NCI-H1105 (cell line): Measurements from ENCODE around the gene PTGFRN.

ENCODE experiments used
- DNase-seq: peaks from one replicate; lab custom pipeline; 2025; lab: John Stamatoyannopoulos, UW

Gene PTGFRN

DNA sequence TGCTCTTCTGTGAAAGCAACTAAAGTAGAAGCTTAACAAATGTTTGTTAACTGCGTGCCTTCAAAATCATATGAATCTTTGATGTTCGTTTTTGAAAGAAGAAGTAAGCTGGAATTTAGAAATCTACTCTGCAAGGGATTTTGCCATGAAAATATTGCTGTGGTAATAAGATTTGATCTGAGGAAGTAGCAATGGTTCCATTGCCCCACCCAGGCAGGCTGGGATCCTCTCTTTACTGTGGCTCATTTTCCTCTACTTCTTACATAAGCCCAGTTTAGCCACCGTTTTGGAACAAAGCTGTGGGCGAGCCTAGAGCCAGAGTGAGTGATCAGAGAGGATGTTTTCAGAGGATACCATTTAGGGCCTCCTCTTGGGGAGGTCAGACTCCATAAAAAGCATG lies 20.3 kb upstream of the PTGFRN start:
- no peak for DNase-seq

DNA sequence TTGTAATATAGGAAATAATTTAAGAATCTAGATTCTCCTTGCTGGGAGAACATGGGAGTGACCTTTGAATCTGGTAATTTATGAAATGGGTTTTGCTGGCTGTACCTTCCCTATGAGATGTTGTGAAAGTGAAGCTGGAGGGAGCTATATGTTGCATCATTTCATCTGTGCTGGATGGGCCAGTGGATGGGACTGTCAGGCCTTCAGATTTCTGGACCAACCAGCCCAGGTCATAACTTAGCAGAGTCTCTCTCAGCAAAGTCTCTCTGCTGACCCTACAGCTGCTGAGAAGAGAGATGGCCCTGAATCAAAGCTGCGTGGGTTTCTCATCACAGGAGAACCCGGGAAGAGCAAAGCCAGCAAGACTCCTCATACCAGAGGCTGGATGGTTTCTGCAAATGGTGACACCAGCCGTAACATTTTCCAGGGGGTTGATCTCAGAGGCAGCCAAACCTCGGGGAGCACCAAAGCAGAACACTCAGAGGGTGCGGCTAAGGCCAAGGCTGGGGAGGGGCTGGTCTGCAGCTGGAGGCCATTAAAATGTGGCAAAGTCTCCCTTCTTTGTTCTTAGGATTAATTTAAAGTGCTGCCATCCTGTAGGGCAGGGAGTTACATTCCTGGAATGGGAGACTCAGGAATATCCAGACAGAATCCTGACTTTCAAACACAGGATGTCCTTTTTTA lies 18.2 kb upstream of the PTGFRN start:
- no peak for DNase-seq

GRCh38 chr1:116895073-116895472 lies 14.6 kb upstream of the PTGFRN start:
- DNase-seq: no peak

GRCh38 chr1:116899529-116899928 lies 10.2 kb upstream of the PTGFRN start:
- no peak for DNase-seq

DNA sequence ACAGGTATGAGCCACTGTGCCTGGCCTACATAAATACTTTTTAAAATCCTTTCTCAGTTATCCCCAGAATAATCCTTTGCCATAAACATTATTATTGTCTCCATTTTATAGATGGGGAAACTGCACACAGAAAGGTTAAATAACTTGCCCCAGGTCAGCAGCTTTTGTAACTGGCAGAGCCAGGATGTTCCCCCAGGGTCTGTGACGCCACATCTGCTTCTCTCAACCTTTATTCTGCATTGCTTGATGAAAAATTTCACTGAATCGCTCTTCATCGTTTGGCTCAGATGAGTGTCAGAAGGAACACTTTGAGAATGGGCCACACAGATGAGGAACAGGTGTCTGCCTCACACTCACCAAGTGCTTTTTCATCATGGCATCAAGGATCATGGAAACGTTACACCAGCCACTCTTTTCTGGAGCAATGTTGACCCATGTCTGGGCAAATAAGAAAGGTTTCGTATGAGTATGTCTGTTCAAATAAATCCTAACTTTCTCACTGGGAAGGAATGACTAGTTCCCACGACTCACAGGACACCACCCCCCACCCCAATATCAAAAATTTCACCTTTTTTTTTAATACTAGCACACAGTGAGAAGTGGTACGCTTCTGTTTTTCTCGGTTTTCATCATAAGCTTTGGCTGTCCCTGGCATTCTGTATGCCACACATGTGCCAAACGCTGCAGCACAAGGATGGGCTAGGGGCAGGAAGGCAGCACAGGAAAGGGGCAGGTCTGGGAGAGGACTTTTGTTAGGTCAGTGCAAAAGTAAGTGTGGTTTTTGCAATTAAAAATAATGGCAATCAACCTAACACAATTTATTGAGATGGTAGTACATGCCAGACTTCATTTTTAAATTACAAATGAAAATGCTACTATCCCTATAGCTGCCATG lies 9.0 kb upstream of the PTGFRN start:
- DNase-seq: no peak

GRCh38 chr1:116902027-116902426 lies 7.7 kb upstream of the PTGFRN start:
- DNase-seq: no peak

- no peak for DNase-seq
These were observed 6.9 kb upstream of the PTGFRN start for GRCh38 chr1:116902723-116903383.

DNA sequence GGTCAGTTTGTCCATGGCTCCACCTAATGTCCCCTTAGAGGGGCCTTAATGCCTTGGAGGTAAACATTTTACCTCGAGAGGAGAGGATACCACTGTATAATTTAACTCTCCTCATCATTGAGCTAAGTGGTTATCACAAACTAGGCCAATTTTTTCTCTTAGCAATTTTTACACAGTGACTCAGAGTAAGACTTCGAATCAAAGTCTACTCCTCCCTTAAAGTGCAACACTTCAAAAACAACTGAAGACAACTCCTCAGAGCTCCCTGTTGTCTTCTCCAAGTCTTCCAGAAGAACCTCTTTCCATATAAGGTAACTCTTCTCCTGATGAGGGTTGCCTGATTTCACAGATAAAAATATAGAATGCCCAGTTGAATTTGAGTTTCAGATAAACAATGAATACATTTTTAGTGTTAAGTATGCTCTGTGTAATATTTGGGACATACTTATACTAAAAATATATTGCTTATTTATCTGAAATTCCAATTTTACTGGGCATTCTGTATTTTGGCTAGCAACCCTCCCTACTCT lies 4.9 kb upstream of the PTGFRN start:
- no peak for DNase-seq

GRCh38 chr1:116906812-116907211 lies 2.9 kb upstream of the PTGFRN start:
- no peak for DNase-seq

DNA sequence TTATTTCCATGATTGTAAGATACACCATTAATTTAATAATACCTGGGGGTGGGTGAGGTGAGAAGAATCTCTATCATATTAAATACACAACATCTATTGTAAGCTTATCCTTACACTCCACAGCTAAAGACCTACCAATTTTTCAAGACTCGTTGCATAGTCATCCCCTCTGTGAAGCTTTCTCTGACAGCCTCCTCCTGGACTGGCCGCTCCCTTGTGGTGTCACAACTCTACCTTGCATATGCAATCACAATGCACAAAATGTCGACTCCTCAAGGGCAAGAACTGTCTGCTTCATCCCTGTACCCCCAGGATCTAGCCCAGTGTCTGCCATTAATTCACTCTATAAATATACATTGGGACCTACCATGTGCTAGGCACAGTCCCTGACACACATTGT lies 2.4 kb upstream of the PTGFRN start:
- DNase-seq: no peak

DNA sequence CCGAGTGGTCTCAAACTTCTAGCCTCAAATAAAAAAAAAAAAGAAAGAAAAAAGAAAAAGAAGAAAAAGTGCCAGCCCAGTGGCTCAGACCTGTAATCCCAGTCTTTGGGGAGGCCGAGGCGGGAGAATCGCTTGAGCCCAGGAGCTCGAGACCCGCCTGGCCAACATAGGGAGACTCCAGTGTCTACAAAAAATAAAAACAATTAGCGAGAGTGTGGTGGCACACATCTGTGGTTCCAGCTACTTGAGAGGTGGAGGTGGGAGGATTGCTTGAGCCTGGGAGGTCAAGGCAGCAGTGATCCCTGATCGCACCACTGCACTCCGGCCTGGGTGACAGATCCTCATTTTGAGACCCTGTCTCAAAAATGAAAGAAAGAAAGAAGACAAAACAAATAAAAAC lies 1.4 kb upstream of the PTGFRN start:
- DNase-seq: no peak

GRCh38 chr1:116908820-116909511 lies 750 bp upstream of the PTGFRN start:
- no peak for DNase-seq

DNA sequence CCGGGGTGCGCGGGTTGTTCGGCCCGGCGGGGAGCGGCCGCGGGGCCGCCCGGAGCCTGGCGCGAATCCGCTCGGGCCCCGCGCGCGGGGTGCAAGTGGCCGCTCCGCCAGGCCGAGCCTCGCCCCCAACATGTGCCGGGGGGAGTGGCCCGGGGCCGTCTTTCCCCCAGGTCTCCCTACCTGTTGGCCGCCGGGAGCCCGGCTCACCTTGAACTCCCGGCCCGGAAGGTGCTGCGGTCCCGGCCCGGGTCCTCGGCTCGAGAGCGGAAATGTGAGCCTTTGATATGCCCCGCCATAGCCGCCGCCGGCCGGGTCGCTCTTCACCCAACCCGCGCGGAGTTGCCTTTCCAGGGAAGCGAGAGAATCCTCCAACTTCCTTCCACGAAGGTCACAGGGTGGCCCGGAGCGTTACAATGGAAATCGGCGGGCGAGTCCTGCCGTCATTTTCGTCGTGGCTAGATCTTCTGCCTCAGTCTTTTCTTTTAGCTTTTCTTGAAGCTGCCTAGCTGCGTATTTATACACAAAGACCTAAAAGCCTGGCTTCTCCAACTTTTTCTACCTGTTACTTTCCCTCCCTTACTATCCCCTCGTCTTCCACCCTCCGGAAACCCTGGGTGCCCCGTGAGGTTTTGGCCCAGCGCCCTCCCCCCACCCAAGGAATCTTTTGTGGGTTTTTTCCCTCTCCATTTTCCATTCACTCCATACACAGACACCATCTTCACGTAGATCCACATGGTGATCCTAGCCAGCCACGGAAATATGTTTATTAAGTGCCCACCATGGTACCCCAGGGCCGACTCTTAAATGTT lies 867 bp downstream of the PTGFRN start:
- peak; percentile 30 for DNase-seq

DNA sequence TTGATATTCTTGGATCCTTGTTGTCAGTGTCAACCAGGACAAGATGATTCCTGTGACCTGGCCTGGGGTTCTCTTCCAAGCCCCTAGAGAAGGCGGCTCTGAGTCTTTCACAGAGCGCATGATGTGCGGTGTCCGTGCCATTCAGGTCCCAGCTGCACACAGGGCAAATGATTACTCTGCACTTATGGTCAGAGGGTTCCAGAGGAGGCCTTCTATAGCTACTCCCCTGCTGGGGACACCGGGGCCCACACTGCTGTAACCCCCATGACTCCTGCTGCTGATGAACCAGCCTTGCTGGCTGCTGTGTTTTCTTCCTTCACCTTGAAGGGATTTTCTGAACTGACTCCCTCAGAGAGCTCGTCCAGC lies 1.5 kb downstream of the PTGFRN start:
- DNase-seq: no peak

DNA sequence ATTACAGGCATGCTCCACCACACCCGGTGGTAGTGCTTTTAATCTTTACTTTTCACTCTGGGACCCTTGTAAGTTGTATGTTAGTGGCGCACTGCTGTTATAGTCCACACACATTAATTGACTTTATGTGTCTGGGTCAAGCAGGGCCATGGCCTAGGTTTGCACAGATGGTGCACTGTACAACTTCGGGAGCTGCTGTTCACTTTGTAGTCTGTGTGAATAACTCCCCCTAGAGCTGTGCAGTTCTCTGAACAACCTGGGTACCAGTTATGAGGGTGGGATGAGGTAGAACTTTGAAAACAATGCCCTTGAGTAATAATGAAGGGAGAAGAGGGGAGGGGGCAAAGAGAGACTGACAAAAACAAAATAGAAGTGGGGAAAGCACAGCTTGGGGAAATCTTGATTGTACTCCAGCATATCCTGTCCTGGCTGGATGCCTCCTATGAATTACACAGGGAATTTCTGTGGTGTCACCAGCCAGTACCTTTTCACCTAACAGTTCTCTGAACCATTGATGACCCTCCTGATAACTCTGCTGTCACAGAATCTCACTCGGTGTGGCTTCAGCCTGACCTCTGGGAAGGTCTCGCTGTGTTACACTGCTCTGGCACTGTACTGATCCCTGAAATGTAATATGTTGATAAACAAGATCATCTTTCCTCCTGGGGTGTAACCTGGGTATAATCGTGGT lies 2.2 kb downstream of the PTGFRN start:
- no peak for DNase-seq

DNA sequence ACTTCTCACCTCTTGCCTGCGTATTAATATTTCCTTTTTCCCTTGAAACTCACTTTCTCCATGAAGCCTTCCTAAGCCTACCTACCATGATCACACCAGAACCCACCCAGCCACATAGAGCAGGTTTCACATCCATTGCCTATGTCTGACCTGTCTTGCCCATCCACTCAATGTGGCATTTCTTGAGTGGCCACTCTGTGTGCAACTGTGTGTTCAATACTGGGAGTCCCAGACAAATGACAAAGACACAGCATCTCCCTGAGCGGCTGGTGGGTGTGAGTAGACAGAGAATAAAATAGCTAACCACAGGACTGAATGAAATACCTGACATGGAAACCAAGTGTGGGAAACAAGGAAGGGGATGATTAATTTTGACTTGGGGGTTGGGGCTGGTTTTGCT lies 3.1 kb downstream of the PTGFRN start:
- DNase-seq: no peak

DNA sequence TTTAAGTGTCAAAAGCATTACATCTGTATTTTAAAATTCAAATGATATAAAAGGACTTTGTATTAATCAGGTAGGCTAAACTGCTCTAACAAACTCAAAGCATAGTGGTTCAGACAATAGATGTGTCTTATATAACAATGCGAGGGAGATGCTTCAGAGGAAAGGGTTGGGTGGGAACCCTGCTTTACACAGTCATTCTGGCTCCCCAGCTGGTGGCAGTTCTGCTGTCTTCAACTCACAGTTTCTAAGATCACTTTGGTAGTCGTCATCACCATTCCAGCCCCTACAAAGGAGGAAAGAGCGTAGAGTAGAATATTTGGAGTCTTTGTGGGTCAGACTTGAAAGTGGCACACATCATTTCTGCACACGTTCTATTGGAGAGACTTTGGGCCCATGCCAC lies 4.2 kb downstream of the PTGFRN start:
- DNase-seq: no peak

DNA sequence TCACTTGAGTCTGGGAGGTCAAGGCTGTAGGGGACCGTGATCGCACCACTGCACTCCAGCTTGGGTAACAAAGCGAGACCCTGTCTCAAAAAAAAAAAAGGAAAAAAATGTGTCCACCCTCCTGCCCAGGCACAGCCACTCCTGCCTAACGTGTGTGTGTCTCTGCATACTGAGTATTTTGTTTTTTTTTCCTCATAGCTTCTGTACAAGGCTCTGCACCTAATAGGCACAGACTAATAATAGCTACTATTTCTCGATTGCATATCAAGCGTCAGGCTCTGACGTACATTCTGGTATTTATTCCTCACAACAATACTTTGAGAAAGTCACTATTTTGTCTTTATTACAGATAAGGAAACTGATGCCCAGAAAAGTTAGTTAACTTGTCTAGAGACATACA lies 5.0 kb downstream of the PTGFRN start:
- DNase-seq: no peak

DNA sequence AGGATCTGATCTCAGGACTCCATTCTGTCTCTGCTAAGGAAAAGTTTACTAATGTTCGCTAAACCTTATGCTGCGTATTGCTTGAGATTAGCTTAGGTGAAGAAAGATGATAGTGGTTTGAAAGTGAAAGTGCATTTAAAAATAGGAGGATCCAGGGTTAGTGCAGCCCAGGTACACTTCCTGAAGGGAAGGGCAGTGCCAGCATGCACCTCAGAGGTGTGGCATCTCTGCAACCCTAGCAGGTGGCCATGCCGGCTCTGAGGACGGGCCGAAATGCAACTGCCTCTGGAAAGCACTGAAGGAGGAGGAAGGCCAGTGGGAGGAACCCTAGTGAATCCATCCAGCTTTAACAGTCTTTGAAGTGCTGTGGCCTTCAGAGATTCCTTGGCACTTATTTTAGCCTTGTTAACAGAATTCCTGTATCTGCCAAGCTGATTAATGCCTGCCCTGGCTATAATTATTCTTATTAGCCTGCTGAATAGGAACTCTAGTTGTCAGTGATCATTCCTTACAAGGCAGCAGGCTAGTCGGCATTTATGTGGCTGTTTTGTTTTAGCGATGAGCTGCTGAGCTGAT lies 5.5 kb downstream of the PTGFRN start:
- DNase-seq: no peak

DNA sequence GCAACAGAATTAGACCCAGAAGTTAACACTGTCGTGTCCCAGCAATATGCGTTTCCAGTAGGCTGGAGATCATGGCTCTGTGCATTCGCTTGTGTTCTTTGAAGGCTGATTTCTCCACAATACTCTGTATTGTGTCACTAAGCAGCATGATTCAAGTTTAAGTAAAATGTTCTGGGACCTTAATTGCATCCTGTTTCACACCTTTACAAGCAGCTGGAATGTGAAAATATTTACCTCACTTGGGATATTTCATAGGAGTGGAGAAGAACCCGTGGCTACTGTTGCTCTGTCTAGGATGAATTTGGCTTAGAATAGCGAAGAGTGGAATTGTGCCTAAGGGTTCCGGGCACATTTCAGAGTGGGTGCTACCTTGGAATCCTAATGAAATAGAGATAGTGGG lies 6.3 kb downstream of the PTGFRN start:
- DNase-seq: no peak
